ENCODE results near the gene CTBS.
A peak's percentile ranks its signal among the peaks of the same experiment; 100 is the strongest.

The CTBS gene

DNA sequence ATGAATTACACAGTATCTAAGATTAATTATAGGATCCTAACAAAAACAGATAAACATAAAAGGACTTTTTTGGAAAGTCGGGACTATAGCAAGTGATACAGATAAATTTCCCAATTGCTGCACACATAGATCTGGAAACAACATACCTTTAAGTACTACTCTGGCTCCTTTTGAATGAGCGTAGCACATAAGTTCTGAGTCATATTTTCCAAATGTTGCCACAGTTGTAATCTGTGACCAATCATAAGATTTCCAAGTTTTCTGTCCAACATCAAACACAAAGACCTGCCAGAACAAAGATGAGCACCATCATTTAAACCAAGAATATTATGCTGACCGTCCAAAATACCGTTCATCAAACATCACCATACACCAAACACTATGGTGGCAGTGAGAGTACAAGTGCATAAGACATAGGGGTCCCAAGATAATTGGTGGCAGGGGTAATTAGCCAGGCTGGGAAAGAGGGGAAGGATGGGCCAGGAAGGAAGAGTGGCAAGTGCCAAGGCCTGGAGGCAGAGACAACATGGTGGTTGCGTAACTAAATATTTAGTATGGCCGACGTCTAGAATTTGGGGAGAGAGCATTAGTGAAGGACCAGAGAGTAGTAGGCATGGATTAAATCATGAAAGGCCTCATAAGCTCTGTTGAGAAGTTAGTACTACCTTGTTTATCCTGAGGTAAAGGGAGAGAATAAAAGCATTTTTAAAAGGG, 3.6 kb downstream of the CTBS start:
- Histone ChIP-seq H3K4me3 (ENCODE audit: low read length, poor library complexity, severe bottlenecking) (peak overlapping the region; percentile 91), H3K4me2 (ENCODE audit: low read depth, low read length, poor library complexity, severe bottlenecking) (peak overlapping the region; percentile 94), H4K20me1 (ENCODE audit: insufficient read depth, low read length, poor library complexity, severe bottlenecking) (no peaks in the 10 kb centered on the region), H3K27me3 (ENCODE audit: insufficient read depth, low read length, poor library complexity, severe bottlenecking) (no peaks in the 10 kb centered on the region), H3K4me1 (ENCODE audit: insufficient read depth, low read length, poor library complexity, severe bottlenecking) (peaks cover 38% of the 10 kb centered on the region), H3K36me3 (ENCODE audit: insufficient read depth, low read length) (no peaks in the 10 kb centered on the region), H3K9me2 (replicated peaks; ENCODE audit: low read depth, low read length) (no peaks in the 10 kb centered on the region), H3K9me3 (ENCODE audit: insufficient read depth, low read depth, low read length) (no peaks in the 10 kb centered on the region), H2AFZ (ENCODE audit: low read length) (no peak overlapping the region), H3K9ac (ENCODE audit: low read depth, low read length, poor library complexity, severe bottlenecking) (no peak overlapping the region), H3F3A (ENCODE audit: low read depth) (no peaks in the 10 kb centered on the region), H3K79me2 (ENCODE audit: insufficient read depth, low read length) (peaks cover 25% of the 10 kb centered on the region)
- TF ChIP-seq EZH2phosphoT487 (IDR thresholded peaks at IDR 0.05; ENCODE audit: borderline replicate concordance): no peak
- TF ChIP-seq CTCF (conservative IDR thresholded peaks at IDR 0.05; ENCODE audit: low read length): no peak

DNA sequence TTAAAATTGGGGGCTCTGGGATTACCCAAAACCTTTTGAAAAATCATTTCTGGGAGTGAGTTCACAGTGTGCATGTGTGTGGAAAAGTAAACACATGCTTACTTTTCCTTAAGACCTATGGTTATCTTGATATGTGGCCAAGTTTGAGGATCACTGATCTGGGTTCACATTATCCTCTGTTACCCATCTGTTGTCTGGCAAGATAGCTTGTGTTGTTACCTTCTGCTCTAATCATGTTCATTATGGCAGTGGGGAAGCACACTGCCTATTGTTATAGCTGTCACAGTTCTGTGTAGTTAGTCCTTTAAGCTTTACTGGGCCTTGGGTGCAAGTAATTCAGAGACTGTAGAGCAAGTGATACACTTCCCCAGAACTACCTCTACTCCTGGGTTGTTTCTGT, 5.0 kb downstream of the CTBS start:
- no peak for TF ChIP-seq CTCF (conservative IDR thresholded peaks at IDR 0.05; ENCODE audit: low read length)
- no peak for TF ChIP-seq EZH2phosphoT487 (IDR thresholded peaks at IDR 0.05; ENCODE audit: borderline replicate concordance)
- Histone ChIP-seq H3K27me3 (ENCODE audit: insufficient read depth, low read length, poor library complexity, severe bottlenecking) (no peaks in the 10 kb centered on the region), H3K9ac (ENCODE audit: low read depth, low read length, poor library complexity, severe bottlenecking) (no peak overlapping the region), H2AFZ (ENCODE audit: low read length) (no peak overlapping the region), H3K9me3 (ENCODE audit: insufficient read depth, low read depth, low read length) (no peaks in the 10 kb centered on the region), H4K20me1 (ENCODE audit: insufficient read depth, low read length, poor library complexity, severe bottlenecking) (no peaks in the 10 kb centered on the region), H3K36me3 (ENCODE audit: insufficient read depth, low read length) (no peaks in the 10 kb centered on the region), H3K79me2 (ENCODE audit: insufficient read depth, low read length) (peaks cover 25% of the 10 kb centered on the region), H3K4me3 (ENCODE audit: low read length, poor library complexity, severe bottlenecking) (no peak overlapping the region), H3K4me1 (ENCODE audit: insufficient read depth, low read length, poor library complexity, severe bottlenecking) (peaks cover 32% of the 10 kb centered on the region), H3F3A (ENCODE audit: low read depth) (no peaks in the 10 kb centered on the region), H3K4me2 (ENCODE audit: low read depth, low read length, poor library complexity, severe bottlenecking) (no peak overlapping the region), H3K9me2 (replicated peaks; ENCODE audit: low read depth, low read length) (no peaks in the 10 kb centered on the region)

- Histone ChIP-seq H3F3A (ENCODE audit: low read depth) (no peaks in the 10 kb centered on the region), H3K9ac (ENCODE audit: low read depth, low read length, poor library complexity, severe bottlenecking) (no peak overlapping the region), H3K4me1 (ENCODE audit: insufficient read depth, low read length, poor library complexity, severe bottlenecking) (no peaks in the 10 kb centered on the region), H3K36me3 (ENCODE audit: insufficient read depth, low read length) (no peaks in the 10 kb centered on the region), H3K4me2 (ENCODE audit: low read depth, low read length, poor library complexity, severe bottlenecking) (no peak overlapping the region), H2AFZ (ENCODE audit: low read length) (no peak overlapping the region), H3K9me3 (ENCODE audit: insufficient read depth, low read depth, low read length) (no peaks in the 10 kb centered on the region), H3K4me3 (ENCODE audit: low read length, poor library complexity, severe bottlenecking) (no peak overlapping the region), H3K27me3 (ENCODE audit: insufficient read depth, low read length, poor library complexity, severe bottlenecking) (no peaks in the 10 kb centered on the region), H4K20me1 (ENCODE audit: insufficient read depth, low read length, poor library complexity, severe bottlenecking) (no peaks in the 10 kb centered on the region), H3K9me2 (replicated peaks; ENCODE audit: low read depth, low read length) (no peaks in the 10 kb centered on the region), H3K79me2 (ENCODE audit: insufficient read depth, low read length) (no peaks in the 10 kb centered on the region)
- TF ChIP-seq EZH2phosphoT487 (IDR thresholded peaks at IDR 0.05; ENCODE audit: borderline replicate concordance): no peak
- no peak for TF ChIP-seq CTCF (conservative IDR thresholded peaks at IDR 0.05; ENCODE audit: low read length)
Observed at GRCh38 chr1:84550826-84551225, 23.4 kb downstream of the CTBS start.

Data from Loucy (cell line).